ENCODE results near the gene PID1.

Gene PID1

DNA sequence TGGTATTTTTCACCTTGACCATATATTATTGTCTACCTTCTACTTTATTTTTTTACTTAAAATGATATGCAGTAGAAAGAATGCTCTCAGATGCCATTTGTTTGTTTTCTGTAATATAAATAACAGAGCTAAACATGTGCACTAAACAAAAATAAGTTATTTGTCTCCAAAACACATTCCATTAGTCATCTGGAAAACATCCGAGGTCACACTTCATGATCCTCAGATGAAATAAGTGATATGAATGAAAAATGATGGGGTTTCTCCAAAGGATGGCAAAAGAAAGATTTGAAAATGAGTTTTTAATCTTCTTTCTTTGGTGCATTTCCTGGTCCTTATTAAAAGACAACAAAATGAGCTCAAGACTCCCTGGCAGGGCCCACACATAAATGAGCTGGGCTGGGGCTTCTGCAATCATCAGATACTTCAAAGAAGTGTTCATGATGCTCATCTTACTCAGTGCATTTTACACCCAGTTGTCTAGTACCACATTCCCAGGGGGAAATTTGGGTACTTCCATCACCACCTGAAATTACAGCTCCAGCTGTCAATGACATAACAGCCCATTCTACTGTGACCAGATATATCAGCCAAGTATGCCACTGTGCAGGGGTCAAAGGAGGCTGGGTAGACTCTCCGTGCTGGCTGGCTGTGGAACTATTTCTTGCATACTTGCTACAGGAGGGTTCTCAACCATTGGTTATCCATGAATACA is 283.5 kb downstream of the PID1 start:
- DNase-seq: no peak

DNA sequence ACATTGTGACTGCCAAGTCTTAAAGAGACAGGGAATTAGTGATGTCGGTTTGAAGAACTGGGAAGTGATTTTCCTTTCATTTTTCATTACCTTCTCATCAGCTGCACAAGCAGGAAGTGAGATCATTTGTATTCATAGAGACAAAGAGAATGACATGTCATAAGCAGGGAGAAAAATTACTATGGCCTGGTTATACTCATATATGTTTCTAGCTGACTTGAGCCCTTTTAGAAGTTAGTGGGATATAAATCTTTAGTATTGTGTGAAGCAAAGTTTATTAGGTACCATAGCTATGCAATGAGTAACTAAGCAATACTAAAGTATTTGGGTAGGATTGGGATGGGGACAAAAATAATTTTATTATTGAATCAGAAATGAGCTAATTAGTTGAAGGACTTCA is 284.1 kb downstream of the PID1 start:
- no peak for DNase-seq

DNA sequence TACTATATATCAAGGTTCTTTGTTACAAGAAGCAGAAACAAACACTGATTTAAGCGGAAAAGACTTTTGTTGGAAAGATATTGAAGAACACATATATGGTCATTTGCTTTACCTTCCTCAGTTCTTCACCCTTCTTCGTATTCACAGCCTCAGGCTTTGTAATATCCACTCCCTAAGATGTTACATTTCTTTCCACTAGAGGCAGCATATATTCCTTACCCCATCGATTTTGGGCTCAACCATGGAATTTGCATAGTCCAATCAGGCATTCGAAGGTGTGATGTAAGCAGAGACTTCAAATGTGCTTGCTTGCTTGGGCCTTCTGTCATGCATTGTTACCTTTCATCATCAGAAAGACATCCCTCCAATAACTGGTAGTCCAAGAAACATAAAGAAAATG is 287.4 kb downstream of the PID1 start:
- no peak for DNase-seq

DNA sequence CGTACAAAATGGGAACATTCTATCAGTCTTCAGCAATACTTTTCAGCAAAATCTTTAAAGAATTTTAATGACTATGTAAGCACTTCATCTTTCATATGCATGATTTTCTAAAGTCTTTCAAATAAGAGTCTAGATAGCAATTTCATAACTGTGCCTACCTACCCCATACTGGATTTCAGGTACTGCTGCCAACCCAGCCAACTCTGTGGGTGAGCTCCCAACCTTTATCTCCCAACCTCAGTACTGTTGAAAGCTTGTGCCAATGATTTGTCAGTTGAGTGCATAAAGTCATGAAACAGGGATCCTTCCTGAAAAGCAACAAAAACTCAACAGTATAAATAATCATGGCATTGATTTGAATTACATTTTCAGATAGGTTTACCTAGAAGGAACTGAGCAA is 296.9 kb downstream of the PID1 start:
- DNase-seq: no peak
